ENCODE measurements around the gene GSKIP. TPM values are rescaled to one million over a fixed set of nuclear protein-coding genes. Genes with fewer than 3 reads are reported as not detected.

Gene GSKIP
- polyA plus RNA-seq, 4 donors, result 38.1 to 215 (median 102) TPM

GRCh38 chr14:96363751-96364336 lies 518 bp downstream of the GSKIP start:
- no peaks in the 10 kb centered on the region for H3K27me3 ChIP-seq (ENCODE audit: control insufficient read depth in 3 of 3, insufficient read depth in 3 of 3, low read length in 3 of 3)
- peak overlapping the region; percentile 90 to 96 (median 96) for H3K4me3 ChIP-seq (ENCODE audit: low read depth in 1 of 3, low read length in 3 of 3)
- FAIRE-seq (no peak), DNase-seq (peak; percentile 76 to 86)
- H3K9me3 ChIP-seq (ENCODE audit: control insufficient read depth in 2 of 2, insufficient read depth in 1 of 2, low read depth in 1 of 2, low read length in 1 of 2), result no peaks in the 10 kb centered on the region
- WGBS, 3 donors, result 1% methylated on average over 36 to 38 of the region's 38 CpGs
- H3K27ac ChIP-seq (ENCODE audit: low read depth in 1 of 3, low read length in 2 of 3), result peak overlapping the region; percentile 86 to 96 (median 94)
- H3K36me3 ChIP-seq (ENCODE audit: control insufficient read depth in 3 of 3, insufficient read depth in 2 of 3, low read depth in 1 of 3, low read length in 3 of 3), result no peaks in the 10 kb centered on the region
- H3K4me1 ChIP-seq (ENCODE audit: control insufficient read depth in 3 of 3, insufficient read depth in 2 of 3, low read depth in 1 of 3, low read length in 2 of 3), result peaks cover 2 to 17% (median 6%) of the 10 kb centered on the region in 3 donors

GRCh38 chr14:96364962-96365361 lies 1.6 kb downstream of the GSKIP start:
- Histone ChIP-seq H3K27ac (ENCODE audit: low read depth in 1 of 3, low read length in 2 of 3) (peak overlapping the region; percentile 88 to 96 (median 94)), H3K9me3 (ENCODE audit: control insufficient read depth in 2 of 2, insufficient read depth in 1 of 2, low read depth in 1 of 2, low read length in 1 of 2) (no peaks in the 10 kb centered on the region), H3K36me3 (ENCODE audit: control insufficient read depth in 3 of 3, insufficient read depth in 2 of 3, low read depth in 1 of 3, low read length in 3 of 3) (peaks cover 0 to 2% (median 0%) of the 10 kb centered on the region in 3 donors), H3K4me1 (ENCODE audit: control insufficient read depth in 3 of 3, insufficient read depth in 2 of 3, low read depth in 1 of 3, low read length in 2 of 3) (peaks cover 2 to 17% (median 6%) of the 10 kb centered on the region in 3 donors), H3K4me3 (ENCODE audit: low read depth in 1 of 3, low read length in 3 of 3) (peak overlapping the region in 2 of 3 donors; percentile 90 to 96), H3K27me3 (ENCODE audit: control insufficient read depth in 3 of 3, insufficient read depth in 3 of 3, low read length in 3 of 3) (no peaks in the 10 kb centered on the region)
- WGBS, 3 donors, result 18 to 60% (median 35%) methylated on average over 1 of the region's 1 CpG
- DNase-seq, result peak; percentile 69 to 89
- FAIRE-seq, result peak; percentile 47

- DNase-seq (no peak), FAIRE-seq (no peak)
- Histone ChIP-seq H3K27me3 (ENCODE audit: control insufficient read depth in 3 of 3, insufficient read depth in 3 of 3, low read length in 3 of 3) (no peaks in the 10 kb centered on the region), H3K4me3 (ENCODE audit: low read depth in 1 of 3, low read length in 3 of 3) (no peak overlapping the region), H3K27ac (ENCODE audit: low read depth in 1 of 3, low read length in 2 of 3) (no peak overlapping the region), H3K9me3 (ENCODE audit: control insufficient read depth in 2 of 2, insufficient read depth in 1 of 2, low read depth in 1 of 2, low read length in 1 of 2) (no peaks in the 10 kb centered on the region), H3K36me3 (ENCODE audit: control insufficient read depth in 3 of 3, insufficient read depth in 2 of 3, low read depth in 1 of 3, low read length in 3 of 3) (peaks cover 0 to 2% (median 0%) of the 10 kb centered on the region in 3 donors), H3K4me1 (ENCODE audit: control insufficient read depth in 3 of 3, insufficient read depth in 2 of 3, low read depth in 1 of 3, low read length in 2 of 3) (peaks cover 0 to 12% (median 3%) of the 10 kb centered on the region in 3 donors)
- 92 to 98% (median 97%) methylated on average over 1 of the region's 1 CpG for whole genome bisulfite sequencing, 3 donors
These were observed 5.2 kb downstream of the GSKIP start for GRCh38 chr14:96368534-96368933.

- Histone ChIP-seq H3K9me3 (ENCODE audit: control insufficient read depth in 2 of 2, insufficient read depth in 1 of 2, low read depth in 1 of 2, low read length in 1 of 2) (no peaks in the 10 kb centered on the region), H3K4me3 (ENCODE audit: low read depth in 1 of 3, low read length in 3 of 3) (no peak overlapping the region), H3K36me3 (ENCODE audit: control insufficient read depth in 3 of 3, insufficient read depth in 2 of 3, low read depth in 1 of 3, low read length in 3 of 3) (peaks cover 0 to 2% (median 0%) of the 10 kb centered on the region in 3 donors), H3K27ac (ENCODE audit: low read depth in 1 of 3, low read length in 2 of 3) (no peak overlapping the region), H3K27me3 (ENCODE audit: control insufficient read depth in 3 of 3, insufficient read depth in 3 of 3, low read length in 3 of 3) (no peaks in the 10 kb centered on the region), H3K4me1 (ENCODE audit: control insufficient read depth in 3 of 3, insufficient read depth in 2 of 3, low read depth in 1 of 3, low read length in 2 of 3) (peaks cover 0 to 4% (median 3%) of the 10 kb centered on the region in 3 donors)
- no peak for FAIRE-seq
- WGBS, 3 donors, result 90 to 97% (median 96%) methylated on average over 5 of the region's 5 CpGs
- no peak for DNase-seq
These were observed 7.2 kb downstream of the GSKIP start for GRCh38 chr14:96370528-96370927.

- Histone ChIP-seq H3K9me3 (ENCODE audit: control insufficient read depth in 2 of 2, insufficient read depth in 1 of 2, low read depth in 1 of 2, low read length in 1 of 2) (no peaks in the 10 kb centered on the region), H3K27me3 (ENCODE audit: control insufficient read depth in 3 of 3, insufficient read depth in 3 of 3, low read length in 3 of 3) (no peaks in the 10 kb centered on the region), H3K36me3 (ENCODE audit: control insufficient read depth in 3 of 3, insufficient read depth in 2 of 3, low read depth in 1 of 3, low read length in 3 of 3) (peaks cover 0 to 2% (median 2%) of the 10 kb centered on the region in 3 donors), H3K27ac (ENCODE audit: low read depth in 1 of 3, low read length in 2 of 3) (no peak overlapping the region), H3K4me3 (ENCODE audit: low read depth in 1 of 3, low read length in 3 of 3) (no peak overlapping the region), H3K4me1 (ENCODE audit: control insufficient read depth in 3 of 3, insufficient read depth in 2 of 3, low read depth in 1 of 3, low read length in 2 of 3) (peaks cover 0 to 5% (median 0%) of the 10 kb centered on the region in 3 donors)
- DNase-seq (no peak), FAIRE-seq (no peak)
- WGBS, 3 donors, result 82 to 93% (median 92%) methylated on average over 3 of the region's 3 CpGs
These were observed 10.2 kb downstream of the GSKIP start for GRCh38 chr14:96373538-96373937.

GRCh38 chr14:96376093-96376492 lies 12.8 kb downstream of the GSKIP start:
- Histone ChIP-seq H3K36me3 (ENCODE audit: control insufficient read depth in 3 of 3, insufficient read depth in 2 of 3, low read depth in 1 of 3, low read length in 3 of 3) (peaks cover 0 to 2% (median 0%) of the 10 kb centered on the region in 3 donors), H3K9me3 (ENCODE audit: control insufficient read depth in 2 of 2, insufficient read depth in 1 of 2, low read depth in 1 of 2, low read length in 1 of 2) (no peaks in the 10 kb centered on the region), H3K27ac (ENCODE audit: low read depth in 1 of 3, low read length in 2 of 3) (peak overlapping the region in 1 of 3 donors; percentile 49), H3K27me3 (ENCODE audit: control insufficient read depth in 3 of 3, insufficient read depth in 3 of 3, low read length in 3 of 3) (no peaks in the 10 kb centered on the region), H3K4me3 (ENCODE audit: low read depth in 1 of 3, low read length in 3 of 3) (no peak overlapping the region), H3K4me1 (ENCODE audit: control insufficient read depth in 3 of 3, insufficient read depth in 2 of 3, low read depth in 1 of 3, low read length in 2 of 3) (peaks cover 0 to 3% (median 0%) of the 10 kb centered on the region in 3 donors)
- FAIRE-seq, result no peak
- WGBS, 3 donors, result 60 to 78% (median 71%) methylated on average over 3 of the region's 3 CpGs
- DNase-seq, result peak; percentile 19 to 74

GRCh38 chr14:96380735-96381134 lies 17.4 kb downstream of the GSKIP start:
- FAIRE-seq, result no peak
- Histone ChIP-seq H3K36me3 (ENCODE audit: control insufficient read depth in 3 of 3, insufficient read depth in 2 of 3, low read depth in 1 of 3, low read length in 3 of 3) (peaks cover 0 to 6% (median 6%) of the 10 kb centered on the region in 3 donors), H3K9me3 (ENCODE audit: control insufficient read depth in 2 of 2, insufficient read depth in 1 of 2, low read depth in 1 of 2, low read length in 1 of 2) (no peaks in the 10 kb centered on the region), H3K27me3 (ENCODE audit: control insufficient read depth in 3 of 3, insufficient read depth in 3 of 3, low read length in 3 of 3) (no peaks in the 10 kb centered on the region), H3K4me3 (ENCODE audit: low read depth in 1 of 3, low read length in 3 of 3) (no peak overlapping the region), H3K27ac (ENCODE audit: low read depth in 1 of 3, low read length in 2 of 3) (no peak overlapping the region), H3K4me1 (ENCODE audit: control insufficient read depth in 3 of 3, insufficient read depth in 2 of 3, low read depth in 1 of 3, low read length in 2 of 3) (peaks cover 0 to 2% (median 0%) of the 10 kb centered on the region in 3 donors)
- WGBS, 3 donors, result 73 to 85% (median 81%) methylated on average over 3 of the region's 3 CpGs
- DNase-seq, result peak in 1 of 2 donors; percentile 15

- H3K36me3 ChIP-seq (ENCODE audit: control insufficient read depth in 3 of 3, insufficient read depth in 2 of 3, low read depth in 1 of 3, low read length in 3 of 3), result peaks cover 0 to 7% (median 6%) of the 10 kb centered on the region in 3 donors
- WGBS, 3 donors, result 86 to 88% (median 87%) methylated on average over 2 of the region's 2 CpGs
- FAIRE-seq (no peak), DNase-seq (no peak)
- no peaks in the 10 kb centered on the region for H3K27me3 ChIP-seq (ENCODE audit: control insufficient read depth in 3 of 3, insufficient read depth in 3 of 3, low read length in 3 of 3)
- no peaks in the 10 kb centered on the region for H3K9me3 ChIP-seq (ENCODE audit: control insufficient read depth in 2 of 2, insufficient read depth in 1 of 2, low read depth in 1 of 2, low read length in 1 of 2)
- H3K4me3 ChIP-seq (ENCODE audit: low read depth in 1 of 3, low read length in 3 of 3), result no peak overlapping the region
- H3K27ac ChIP-seq (ENCODE audit: low read depth in 1 of 3, low read length in 2 of 3), result no peak overlapping the region
- no peaks in the 10 kb centered on the region for H3K4me1 ChIP-seq (ENCODE audit: control insufficient read depth in 3 of 3, insufficient read depth in 2 of 3, low read depth in 1 of 3, low read length in 2 of 3)
These were observed 20.1 kb downstream of the GSKIP start for GRCh38 chr14:96383445-96383844.
